ENCODE measurements around the gene RGMB.

- TF ChIP-seq EZH2 (IDR thresholded peaks at IDR 0.05; ENCODE audit: borderline replicate concordance, low read depth, low read length, poor library complexity, severe bottlenecking), result no peak
- TF ChIP-seq, protein P1, sequence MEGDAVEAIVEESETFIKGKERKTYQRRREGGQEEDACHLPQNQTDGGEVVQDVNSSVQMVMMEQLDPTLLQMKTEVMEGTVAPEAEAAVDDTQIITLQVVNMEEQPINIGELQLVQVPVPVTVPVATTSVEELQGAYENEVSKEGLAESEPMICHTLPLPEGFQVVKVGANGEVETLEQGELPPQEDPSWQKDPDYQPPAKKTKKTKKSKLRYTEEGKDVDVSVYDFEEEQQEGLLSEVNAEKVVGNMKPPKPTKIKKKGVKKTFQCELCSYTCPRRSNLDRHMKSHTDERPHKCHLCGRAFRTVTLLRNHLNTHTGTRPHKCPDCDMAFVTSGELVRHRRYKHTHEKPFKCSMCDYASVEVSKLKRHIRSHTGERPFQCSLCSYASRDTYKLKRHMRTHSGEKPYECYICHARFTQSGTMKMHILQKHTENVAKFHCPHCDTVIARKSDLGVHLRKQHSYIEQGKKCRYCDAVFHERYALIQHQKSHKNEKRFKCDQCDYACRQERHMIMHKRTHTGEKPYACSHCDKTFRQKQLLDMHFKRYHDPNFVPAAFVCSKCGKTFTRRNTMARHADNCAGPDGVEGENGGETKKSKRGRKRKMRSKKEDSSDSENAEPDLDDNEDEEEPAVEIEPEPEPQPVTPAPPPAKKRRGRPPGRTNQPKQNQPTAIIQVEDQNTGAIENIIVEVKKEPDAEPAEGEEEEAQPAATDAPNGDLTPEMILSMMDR (conservative IDR thresholded peaks at IDR 0.05; ENCODE audit: low read depth, low read length), result no peak
Observed at GRCh38 chr5:98784411-98784810, 10.9 kb downstream of the RGMB start.

Data from A673 (cell line).